ENCODE measurements around the gene PRKD1.
"Not testable (repeated sequence)": the region's sequence is repeated elsewhere in the genome, so short reads cannot be mapped to it uniquely, and the experiment has no call there.

PRKD1 gene

DNA sequence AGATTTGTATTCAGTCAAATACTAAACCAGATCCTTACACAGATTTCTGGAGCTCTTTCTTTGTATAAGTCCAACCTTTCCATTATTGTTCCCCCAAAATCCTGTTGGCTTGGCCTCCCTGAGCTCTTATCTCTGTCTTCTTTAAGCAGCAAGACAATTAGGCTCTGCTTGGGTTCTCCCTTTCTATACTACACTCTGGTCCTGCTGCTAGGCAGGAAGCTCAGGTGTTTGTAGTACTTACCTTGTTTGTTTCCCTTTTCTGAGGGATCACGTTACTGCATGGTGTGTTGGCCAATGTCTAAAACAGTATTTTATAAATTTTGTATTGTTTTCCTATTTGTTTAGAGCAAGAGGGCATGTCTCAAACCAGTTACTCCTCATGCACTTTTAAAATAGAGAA is 192.9 kb downstream of the PRKD1 start:
- DNase-seq: no peak

DNA sequence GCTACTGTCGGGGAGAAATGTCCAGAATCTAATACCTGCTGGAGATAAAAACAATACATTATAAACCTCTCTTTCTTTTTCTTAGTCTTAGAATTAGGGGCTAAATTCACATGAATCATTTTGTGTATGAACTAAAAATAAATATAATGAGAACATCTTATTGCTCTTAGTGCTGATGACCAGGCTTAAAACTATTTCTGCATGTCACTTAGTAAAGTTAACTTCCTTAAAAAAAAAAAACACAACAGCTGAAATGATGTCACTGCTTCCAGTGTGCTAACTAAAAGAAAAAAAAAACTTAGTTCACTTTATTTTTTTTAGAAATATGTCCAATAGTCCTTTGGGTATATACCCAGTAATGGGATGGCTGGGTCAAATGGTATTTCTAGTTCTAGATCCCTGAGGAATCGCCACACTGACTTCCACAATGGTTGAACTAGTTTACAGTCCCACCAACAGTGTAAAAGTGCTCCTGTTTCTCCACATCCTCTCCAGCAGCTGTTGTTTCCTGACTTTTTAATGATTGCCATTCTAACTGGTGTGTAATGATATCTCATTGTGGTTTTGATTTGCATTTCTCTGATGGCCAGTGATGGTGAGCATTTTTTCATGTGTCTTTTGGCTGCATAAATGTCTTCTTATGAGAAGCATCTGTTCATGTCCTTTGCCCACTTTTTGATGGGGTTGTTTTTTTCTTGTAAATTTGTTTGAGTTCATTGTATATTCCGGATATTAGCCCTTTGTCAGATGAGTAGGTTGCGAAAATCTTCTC is 200.9 kb downstream of the PRKD1 start:
- not testable (repeated sequence) for DNase-seq

GRCh38 chr14:29724991-29725390 is 202.7 kb downstream of the PRKD1 start:
- no peak for DNase-seq

DNA sequence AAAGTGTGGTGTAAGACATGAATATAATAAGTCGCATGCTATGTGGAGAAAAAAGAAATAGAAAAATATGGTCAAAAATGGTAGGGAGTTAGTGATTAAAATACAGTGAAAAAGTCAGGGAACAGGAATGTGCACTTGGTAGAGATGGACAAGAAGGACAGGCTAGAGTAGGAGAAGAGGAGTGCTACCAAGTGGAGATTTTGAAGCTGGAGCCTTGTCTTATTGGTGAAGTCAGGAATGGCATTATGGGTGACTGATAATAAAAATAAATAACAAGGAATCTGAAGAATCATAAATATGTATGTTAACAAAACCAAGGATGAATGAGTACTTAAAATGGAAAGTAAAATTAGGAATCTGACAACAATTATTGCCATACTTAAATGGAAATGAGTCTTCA is 204.8 kb downstream of the PRKD1 start:
- DNase-seq: no peak

- no peak for DNase-seq
These were observed 206.1 kb downstream of the PRKD1 start for GRCh38 chr14:29721586-29721985.

DNA sequence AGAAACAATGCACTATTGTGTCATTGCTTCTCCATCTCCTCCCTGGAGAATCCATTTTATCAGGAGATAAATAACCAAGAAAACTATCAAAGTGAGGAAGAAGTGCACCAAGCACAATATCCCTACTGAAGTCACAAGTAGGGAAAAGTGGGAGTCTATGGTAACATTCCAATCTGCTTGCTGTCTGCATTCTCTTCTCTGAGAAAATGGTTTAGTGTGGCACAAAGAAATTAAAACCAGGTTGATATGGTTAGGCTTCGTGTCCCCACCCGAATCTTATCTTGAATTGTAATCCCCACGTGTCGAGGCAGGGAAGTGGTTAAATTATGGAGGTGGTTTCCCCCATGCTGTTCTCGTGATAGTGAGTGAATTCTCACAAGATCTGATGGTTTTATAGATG is 209.7 kb downstream of the PRKD1 start:
- DNase-seq: no peak

- no peak for DNase-seq
These were observed 211.5 kb downstream of the PRKD1 start for GRCh38 chr14:29716150-29716549.

DNA sequence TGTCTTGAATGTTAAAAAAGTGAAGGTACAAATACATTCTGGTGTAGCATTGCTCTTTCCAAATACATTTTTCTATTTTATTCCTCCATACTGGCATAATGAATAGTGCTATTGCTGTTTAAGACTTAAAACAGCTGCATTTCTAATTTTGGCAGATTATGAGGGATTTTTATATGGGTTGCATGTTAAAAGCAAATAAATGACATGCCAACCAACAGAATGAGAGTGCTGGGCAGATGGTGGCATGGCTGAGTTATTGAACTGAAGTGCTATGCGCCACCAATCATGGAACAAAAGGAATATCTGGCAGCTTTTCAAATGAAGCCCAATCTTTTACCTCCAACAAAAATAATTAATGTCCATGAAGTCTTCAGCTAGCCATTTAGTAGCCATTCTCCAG is 215.0 kb downstream of the PRKD1 start:
- DNase-seq: no peak

DNA sequence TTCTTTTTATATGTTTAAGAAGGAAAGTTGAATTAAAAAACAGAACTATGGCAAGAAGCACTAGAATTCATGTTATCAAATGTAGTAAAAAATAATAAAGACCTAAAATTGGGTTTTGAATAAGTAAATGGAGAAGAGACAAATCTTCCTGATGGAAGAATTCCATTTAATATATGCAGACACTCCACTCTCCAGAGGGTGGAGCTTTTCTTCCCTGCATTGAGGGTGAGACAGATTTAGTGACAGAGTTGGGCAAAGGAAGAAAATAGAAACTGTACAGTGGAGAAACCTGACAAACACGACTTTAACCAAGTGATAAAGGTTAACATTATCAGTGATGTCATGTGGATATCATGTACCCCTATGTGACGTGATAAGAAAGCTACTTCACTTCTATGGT is 217.6 kb downstream of the PRKD1 start:
- DNase-seq: no peak

GRCh38 chr14:29709490-29709889 is 218.2 kb downstream of the PRKD1 start:
- DNase-seq: no peak

DNA sequence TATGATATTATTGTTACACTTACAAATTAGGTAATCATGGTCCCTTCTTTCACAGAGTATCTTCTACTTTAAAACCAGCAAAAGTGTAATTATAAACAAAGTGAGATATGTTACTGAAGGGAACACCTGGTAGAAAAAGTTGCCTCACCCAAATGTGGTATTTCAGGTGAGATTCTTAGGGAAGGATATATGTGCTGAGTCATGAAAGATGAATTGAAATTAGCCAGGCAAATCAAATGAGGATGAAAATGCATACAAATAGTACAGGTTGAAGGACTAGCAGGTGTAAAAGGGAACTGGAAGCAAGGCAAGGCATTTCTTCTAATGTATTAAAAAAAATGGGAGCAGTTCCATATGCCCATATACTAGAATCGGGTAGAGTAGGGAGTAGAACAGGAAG is 220.9 kb downstream of the PRKD1 start:
- DNase-seq: no peak

GRCh38 chr14:29705801-29706200 is 221.8 kb downstream of the PRKD1 start:
- DNase-seq: no peak

DNA sequence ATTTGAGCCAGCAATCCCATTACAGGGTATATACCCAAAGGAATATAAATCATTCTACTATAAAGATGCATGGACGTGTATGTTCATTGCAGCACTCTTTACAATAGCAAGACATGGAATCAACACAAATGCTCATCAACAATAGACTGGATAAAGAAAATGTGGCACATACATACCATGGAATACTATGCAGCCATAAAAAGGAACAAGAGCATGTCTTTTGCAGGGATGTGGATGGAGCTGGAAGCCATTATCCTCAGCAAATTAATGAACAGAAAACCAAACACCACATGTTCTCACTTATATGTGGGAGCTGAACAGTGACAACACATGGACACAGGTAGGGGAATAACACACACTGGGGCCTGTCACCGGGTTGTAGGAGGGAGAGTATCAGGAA is 238.1 kb downstream of the PRKD1 start:
- not testable (repeated sequence) for DNase-seq

- DNase-seq: no peak
These were observed 239.8 kb downstream of the PRKD1 start for GRCh38 chr14:29687866-29688265.

DNA sequence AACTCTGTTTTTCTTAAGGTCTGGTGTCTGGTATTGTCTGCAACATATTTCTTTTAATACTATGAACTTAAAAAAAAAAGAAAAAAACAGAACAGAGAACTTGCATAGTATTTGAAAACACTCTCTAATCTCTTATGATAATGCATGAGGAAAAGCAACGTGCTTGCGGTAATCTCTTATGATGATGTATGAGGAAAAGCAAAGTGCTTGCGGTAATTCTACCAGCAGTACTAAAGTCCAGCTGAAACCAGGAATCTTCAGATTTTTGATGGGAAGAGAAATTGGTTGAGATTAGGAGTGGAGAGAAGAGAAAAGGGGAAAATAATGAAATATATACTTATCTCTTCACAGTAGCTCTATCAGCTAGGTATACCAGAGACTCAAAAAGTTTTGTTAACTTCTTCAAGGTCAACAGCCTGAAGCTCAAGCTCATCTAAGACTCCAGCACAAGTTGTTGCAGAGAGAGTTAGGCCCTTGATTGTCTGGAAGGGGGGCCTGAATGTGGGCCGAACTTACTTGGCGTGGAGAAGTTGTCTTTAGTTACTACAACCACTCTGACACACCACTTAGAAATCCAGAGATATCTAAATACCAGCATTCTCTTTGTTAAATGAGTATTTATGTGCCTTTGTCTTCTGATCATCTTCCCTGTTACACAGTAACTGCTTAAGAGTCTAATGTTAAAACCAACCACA is 240.4 kb downstream of the PRKD1 start:
- no peak for DNase-seq

- DNase-seq: no peak
These were observed 242.7 kb downstream of the PRKD1 start for GRCh38 chr14:29684926-29685325.

DNA sequence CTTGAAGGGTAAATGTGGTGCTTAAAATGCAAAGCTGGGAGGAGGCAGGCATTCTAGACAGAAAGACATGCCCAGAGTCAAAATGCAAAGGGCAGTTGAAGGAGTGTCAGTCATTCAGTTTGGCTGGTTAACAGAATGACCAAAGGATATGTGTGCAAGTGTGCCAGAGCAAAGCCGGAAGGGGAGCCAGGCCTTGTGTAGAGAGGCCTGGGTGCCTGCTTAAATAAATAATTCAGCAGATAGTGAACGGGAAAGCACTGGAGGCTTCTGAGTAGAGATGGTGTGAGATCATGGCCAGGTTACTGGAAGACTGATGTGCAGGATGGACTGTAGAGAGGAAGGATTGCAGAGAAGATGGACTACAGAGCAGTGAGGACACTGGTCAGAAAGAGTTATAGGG is 244.9 kb downstream of the PRKD1 start:
- no peak for DNase-seq

DNA sequence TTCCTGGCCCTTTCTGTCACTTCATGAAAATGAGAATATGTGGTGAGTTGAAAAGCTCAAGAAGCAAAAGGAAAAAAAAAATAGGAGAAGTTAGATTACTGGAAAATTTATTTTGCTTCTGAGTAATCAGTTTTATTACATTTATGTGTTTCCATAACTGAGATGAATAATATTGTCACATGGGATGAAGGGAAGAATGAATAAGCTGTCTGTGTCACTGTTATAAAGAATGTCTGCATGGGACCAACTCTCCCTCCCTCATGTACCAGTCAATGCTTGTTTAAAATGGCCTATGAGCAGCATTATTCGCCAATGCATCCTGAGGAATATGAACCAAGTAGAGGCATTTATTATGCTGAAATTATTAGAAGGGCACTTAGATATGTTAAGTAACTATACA is 246.3 kb downstream of the PRKD1 start:
- no peak for DNase-seq

DNA sequence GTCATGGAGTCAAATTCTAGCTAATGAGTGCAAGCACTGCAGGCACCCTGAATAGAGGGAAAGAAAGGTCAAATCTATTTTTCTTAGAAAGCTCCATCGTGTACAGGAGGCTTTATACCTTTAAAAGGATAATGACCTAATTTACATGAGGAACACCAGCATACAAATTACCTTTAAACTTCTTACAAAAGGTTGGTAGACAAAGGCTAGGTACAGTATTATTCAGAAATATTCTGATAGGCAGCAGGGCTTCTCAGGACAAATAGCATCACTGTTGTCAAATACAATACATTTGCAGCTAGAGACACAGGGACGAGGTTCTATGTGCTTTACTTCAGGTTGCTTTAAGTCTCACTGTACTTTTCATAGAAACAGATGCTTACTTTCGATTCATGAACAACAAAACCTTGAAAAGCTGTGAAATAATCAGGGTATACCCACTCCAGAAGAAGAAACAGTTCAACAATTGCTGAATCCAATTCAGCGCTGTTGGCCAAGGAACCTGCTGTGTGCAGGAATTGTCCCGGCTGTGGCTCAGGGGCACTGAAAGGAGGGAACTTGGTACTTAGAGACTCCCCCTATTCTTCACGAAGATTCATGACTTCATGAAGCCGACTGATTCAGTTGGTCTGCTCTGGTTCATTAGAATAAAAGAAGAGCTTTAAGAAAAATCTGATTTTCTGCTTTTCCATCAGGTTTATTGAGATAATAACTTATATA is 252.9 kb downstream of the PRKD1 start:
- DNase-seq: no peak

GRCh38 chr14:29672831-29673230 is 254.8 kb downstream of the PRKD1 start:
- no peak for DNase-seq

DNA sequence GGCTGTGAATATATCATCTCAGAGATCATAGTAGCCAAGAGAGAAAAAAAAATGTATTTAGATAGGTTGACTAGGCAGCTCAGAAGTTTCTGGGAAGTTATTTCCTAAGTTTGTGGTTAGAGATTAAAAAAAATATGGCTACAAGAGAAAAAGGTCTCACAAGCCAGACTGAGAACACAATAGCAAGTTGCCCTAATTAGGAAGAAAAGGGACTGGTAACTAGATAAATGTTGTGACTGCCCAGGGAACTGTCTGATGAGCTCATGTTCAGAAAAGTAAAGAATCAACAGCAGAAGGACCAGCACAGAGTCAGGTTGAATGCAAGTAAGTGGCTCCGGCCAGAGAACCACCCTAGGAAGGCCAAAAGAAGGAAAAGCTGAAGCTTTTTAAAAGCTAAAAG is 256.6 kb downstream of the PRKD1 start:
- DNase-seq: no peak

DNA sequence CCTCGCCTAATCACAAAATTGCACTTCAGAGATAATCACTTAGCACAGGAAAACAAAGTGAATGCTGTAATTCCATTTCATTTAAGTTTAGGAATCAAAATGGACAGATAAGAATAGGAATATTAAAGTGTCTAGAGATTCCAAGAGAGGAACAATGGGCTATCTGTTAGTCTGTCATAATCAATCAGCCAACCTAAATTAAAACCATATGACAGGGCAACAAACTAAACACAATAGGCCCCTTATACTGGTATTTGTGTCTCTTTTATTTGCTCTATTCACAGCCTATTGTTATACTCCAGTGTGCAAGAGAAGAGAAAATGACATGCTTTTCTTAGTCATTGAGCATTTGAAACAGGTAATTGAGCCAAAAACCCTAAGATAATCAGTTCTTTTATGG is 259.4 kb downstream of the PRKD1 start:
- DNase-seq: no peak

- no peak for DNase-seq
These were observed 263.1 kb downstream of the PRKD1 start for GRCh38 chr14:29664515-29664914.

DNA sequence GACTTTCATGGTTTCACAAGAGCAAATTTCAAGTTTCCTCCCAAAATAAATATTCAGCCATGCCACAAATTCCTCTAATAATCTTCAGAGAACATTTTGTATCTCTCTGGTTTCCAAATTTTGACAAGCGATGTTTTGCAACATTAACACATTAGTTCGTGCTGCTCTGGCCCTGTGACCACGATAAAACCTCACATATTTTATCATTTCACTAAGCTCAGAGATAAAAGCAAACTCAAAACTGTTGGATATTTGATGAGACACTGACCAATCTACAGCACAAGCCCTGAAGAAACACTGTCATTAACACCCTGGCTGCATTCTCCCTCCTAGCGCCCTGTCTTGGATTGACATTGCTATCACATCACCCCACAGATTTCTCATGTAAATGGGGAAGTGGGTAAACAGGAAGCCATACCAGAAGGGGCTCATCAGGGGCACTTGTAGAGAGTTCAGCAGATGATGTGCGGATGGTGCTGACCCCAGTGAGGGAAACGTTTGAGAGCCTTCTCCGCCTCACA is 264.3 kb downstream of the PRKD1 start:
- no peak for DNase-seq
